HEK293 (cell line): ENCODE measurements around the gene GPATCH4.

Source experiments
- CTCF ChIP-seq: fragments of 450-650 bp; formaldehyde crosslinking; IDR thresholded peaks from 2 replicates; pipeline ENCODE4 v1.5.1; 2016; ENCODE audit warnings: missing biosample characterization, missing genetic modification characterization
- PRDM4 ChIP-seq: fragments of 450-650 bp; formaldehyde crosslinking; IDR thresholded peaks from 2 replicates; pipeline ENCODE4 v1.5.1; 2017; ENCODE audit warnings: missing biosample characterization, missing genetic modification characterization
- REST ChIP-seq: fragments of 450-650 bp; formaldehyde crosslinking; IDR thresholded peaks from 2 replicates; pipeline ENCODE4 v1.5.1; 2016; ENCODE audit warnings: missing biosample characterization, missing genetic modification characterization
- TCF7L2 ChIP-seq: IDR thresholded peaks from 2 replicates; pipeline ENCODE4 v1.6.1; 2011; ENCODE audit warnings: low read depth, mild to moderate bottlenecking, inconsistent platforms, low read length, moderate library complexity, borderline replicate concordance
- ZBTB1 ChIP-seq: fragments of 450-650 bp; formaldehyde crosslinking; IDR thresholded peaks from 2 replicates; pipeline ENCODE4 v1.5.1; 2016; ENCODE audit warnings: missing biosample characterization, missing genetic modification characterization
- ZNF132 ChIP-seq: fragments of 450-650 bp; formaldehyde crosslinking; IDR thresholded peaks from 2 replicates; pipeline ENCODE4 v1.5.1; 2017; ENCODE audit warnings: missing biosample characterization, missing genetic modification characterization, borderline replicate concordance
- ZNF398 ChIP-seq: fragments of 450-650 bp; formaldehyde crosslinking; IDR thresholded peaks from 2 replicates; pipeline ENCODE4 v1.5.1; 2017; ENCODE audit warnings: missing biosample characterization, missing genetic modification characterization
- TF ChIP-seq, protein P1 (sequence below): fragments of 450-650 bp; formaldehyde crosslinking; IDR thresholded peaks from 2 replicates; pipeline ENCODE4 v1.5.1; 2016; ENCODE audit warnings: missing biosample characterization, missing genetic modification characterization
- TF ChIP-seq, protein P2 (sequence below): sonication (generic); formaldehyde crosslinking; IDR thresholded peaks from 2 replicates; pipeline ENCODE4 v1.8.1; 2022; ENCODE audit warnings: mild to moderate bottlenecking, moderate library complexity, missing genetic modification reagents

DNA sequence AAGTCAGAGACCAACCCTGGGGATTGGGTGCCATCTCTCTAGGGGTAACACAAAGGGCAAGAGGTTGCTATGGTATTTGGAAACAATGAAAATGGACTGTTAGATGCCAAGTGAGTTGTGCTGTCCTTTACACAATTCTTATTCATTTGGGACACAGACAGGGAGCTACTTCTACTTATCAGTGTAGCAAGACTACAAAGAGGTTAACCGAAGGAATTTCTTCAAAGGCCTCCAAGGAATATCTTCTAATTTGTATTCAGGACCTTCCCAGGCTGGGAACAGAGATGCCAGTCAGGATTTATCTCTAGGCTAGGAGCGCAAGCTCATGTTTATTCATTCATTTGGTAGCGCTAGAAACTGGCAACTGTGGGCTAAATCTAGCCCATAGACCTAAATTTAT is 7.1 kb downstream of the GPATCH4 start:
- TF ChIP-seq CTCF (tag by site-specific recombination) (no peak), ZNF398 (tag by site-specific recombination) (no peak), ZNF132 (tag by site-specific recombination) (no peak), PRDM4 (no peak), REST (tag by site-specific recombination) (no peak), TCF7L2 (no peak), ZBTB1 (tag by site-specific recombination) (no peak)
- TF ChIP-seq, protein P1, sequence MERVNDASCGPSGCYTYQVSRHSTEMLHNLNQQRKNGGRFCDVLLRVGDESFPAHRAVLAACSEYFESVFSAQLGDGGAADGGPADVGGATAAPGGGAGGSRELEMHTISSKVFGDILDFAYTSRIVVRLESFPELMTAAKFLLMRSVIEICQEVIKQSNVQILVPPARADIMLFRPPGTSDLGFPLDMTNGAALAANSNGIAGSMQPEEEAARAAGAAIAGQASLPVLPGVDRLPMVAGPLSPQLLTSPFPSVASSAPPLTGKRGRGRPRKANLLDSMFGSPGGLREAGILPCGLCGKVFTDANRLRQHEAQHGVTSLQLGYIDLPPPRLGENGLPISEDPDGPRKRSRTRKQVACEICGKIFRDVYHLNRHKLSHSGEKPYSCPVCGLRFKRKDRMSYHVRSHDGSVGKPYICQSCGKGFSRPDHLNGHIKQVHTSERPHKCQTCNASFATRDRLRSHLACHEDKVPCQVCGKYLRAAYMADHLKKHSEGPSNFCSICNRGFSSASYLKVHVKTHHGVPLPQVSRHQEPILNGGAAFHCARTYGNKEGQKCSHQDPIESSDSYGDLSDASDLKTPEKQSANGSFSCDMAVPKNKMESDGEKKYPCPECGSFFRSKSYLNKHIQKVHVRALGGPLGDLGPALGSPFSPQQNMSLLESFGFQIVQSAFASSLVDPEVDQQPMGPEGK (tag by site-specific recombination), result no peak
- TF ChIP-seq, protein P2, sequence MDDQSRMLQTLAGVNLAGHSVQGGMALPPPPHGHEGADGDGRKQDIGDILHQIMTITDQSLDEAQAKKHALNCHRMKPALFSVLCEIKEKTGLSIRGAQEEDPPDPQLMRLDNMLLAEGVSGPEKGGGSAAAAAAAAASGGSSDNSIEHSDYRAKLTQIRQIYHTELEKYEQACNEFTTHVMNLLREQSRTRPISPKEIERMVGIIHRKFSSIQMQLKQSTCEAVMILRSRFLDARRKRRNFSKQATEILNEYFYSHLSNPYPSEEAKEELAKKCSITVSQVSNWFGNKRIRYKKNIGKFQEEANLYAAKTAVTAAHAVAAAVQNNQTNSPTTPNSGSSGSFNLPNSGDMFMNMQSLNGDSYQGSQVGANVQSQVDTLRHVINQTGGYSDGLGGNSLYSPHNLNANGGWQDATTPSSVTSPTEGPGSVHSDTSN (CRISPR knock-in tag), result no peak
